HG02852 (cell line): Measurements from ENCODE around the gene ELP2.
"Not testable (repeated sequence)": the region's sequence is repeated elsewhere in the genome, so short reads cannot be mapped to it uniquely, and the experiment has no call there.

Source experiments
- ATAC-seq: cut with Tn5 transposase; IDR thresholded peaks from one replicate; pipeline ENCODE4 v1.9.1; 2021; ENCODE audit warnings: mild to moderate bottlenecking, moderate library complexity; ENCODE audit not compliant: unreplicated experiment

ELP2 gene

GRCh38 chr18:36155851-36156757, 26.4 kb downstream of the ELP2 start:
- ATAC-seq, result no peak

DNA sequence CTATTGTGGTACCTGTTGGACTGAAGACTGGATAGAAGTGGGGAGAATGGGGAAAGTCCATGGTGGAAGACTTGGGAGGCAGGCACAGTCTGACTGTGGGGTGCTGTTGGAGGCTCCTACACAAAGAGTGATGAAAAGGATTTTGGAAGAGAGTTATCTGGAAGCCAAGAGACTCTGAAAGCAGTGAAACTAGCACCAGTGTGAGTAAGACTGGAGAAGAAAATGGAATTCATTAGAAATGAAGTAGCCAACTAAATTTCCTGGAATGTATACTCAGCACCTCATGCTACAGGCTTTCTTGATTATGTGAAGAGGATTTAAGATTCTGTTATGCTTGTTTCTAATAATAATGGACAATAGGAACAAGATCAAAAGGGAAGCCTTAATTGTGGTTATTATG, 27.7 kb downstream of the ELP2 start:
- no peak for ATAC-seq

- no peak for ATAC-seq
These were observed 28.7 kb downstream of the ELP2 start for GRCh38 chr18:36158266-36158867.

- ATAC-seq, result no peak
These were observed 31.3 kb downstream of the ELP2 start for GRCh38 chr18:36160959-36161371.

DNA sequence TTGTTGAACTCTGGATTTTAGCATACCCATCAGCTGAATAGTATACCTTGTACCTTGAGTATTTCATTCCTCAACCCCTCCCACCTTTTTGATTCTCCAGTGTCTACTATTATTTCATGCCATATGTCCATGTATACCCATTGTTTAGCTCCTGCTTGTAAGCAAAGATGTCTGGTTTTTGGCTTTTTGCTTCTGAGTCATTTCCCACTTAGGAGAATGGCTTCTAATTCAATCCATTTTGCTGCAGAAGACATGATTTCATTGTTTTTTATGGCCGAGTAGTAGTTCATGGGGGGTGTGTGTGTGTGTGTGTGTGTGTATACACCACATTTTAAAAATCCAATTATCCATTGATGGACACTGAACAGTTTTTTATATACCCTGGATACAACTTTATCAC, 33.3 kb downstream of the ELP2 start:
- ATAC-seq, result no peak

GRCh38 chr18:36167692-36168218, 38.1 kb downstream of the ELP2 start:
- no peak for ATAC-seq

GRCh38 chr18:36168296-36168695, 38.6 kb downstream of the ELP2 start:
- not testable (repeated sequence) for ATAC-seq

DNA sequence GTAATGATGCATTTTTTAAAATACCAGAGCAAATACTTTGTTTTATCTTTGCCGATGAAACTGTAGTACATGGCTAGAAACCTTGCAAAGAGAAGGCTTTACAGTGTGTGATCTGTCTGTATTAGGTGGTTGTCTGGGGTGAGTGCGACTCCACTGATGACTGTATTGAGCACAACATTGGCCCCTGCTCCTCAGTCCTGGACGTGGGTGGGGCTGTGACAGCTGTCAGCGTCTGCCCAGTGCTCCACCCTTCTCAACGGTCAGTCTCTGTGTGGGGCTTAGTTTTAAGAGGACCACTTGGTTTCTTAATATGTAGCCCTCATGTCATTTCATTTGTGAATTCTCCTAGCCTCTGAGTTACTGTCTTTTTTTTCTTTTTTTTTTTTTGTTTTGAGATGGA, 40.2 kb downstream of the ELP2 start:
- no peak for ATAC-seq

DNA sequence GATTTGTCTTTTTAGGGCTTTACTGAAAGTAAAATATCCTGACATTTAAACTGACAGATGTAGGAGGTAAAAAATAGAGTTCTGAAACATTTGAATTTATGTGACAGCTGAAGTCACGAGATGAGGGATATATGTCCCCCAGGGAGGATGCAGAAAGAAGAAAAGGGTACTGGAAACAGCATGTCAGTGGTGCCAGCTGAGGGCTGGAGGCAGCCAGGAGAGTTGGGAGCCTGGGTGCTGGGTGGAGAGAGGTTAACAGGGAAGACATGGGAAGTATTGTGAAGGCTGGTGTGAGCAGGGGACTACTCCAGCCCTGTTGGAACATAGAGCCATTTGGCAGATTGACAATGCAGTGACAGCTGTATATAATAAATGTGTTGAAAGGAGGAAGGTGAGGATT, 45.8 kb downstream of the ELP2 start:
- ATAC-seq, result no peak

DNA sequence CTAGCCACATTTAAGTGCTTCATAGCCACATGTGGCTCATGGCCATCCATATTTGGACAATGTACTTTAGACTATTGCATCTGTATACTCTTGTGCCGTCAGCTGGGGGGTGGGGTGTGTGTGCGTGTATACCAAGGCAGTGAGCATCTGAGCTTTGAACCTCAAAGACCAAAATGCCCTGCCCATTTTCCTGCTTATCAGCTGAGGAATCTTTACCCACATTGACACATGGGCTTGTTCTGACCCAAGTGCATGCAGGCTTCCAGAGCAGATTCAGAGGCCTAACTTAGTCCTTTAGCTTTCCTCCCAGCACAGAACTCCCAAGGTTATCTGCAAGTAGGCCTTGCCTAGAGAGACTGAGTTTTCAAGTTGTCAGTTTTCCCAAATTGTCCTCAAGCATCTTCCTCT, 46.5 kb downstream of the ELP2 start:
- no peak for ATAC-seq

DNA sequence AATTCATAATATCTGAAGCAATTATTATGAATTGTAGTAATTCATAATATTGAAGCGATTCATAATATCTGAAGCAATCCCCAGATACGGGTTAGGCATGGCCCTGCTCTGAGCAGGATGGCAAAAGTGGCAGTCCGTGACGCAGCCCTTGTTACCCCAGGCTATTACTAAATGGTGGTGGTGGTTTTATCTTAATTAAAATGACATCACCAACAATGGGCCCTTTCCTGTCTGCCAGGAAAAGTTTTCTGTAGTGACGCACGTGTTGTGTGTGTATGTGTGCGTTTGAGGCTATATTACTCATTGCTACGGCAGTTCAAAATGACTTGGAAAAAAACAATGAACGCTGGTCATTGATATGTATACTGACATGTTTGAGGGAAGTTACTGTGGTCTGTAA, 47.0 kb downstream of the ELP2 start:
- ATAC-seq, result no peak

- no peak for ATAC-seq
These were observed 48.2 kb downstream of the ELP2 start for GRCh38 chr18:36177913-36178312.

- ATAC-seq, result peak; percentile 66
These were observed 50.1 kb downstream of the ELP2 start for GRCh38 chr18:36179562-36180355.

- ATAC-seq, result no peak
These were observed 51.7 kb downstream of the ELP2 start for GRCh38 chr18:36181441-36181840.

DNA sequence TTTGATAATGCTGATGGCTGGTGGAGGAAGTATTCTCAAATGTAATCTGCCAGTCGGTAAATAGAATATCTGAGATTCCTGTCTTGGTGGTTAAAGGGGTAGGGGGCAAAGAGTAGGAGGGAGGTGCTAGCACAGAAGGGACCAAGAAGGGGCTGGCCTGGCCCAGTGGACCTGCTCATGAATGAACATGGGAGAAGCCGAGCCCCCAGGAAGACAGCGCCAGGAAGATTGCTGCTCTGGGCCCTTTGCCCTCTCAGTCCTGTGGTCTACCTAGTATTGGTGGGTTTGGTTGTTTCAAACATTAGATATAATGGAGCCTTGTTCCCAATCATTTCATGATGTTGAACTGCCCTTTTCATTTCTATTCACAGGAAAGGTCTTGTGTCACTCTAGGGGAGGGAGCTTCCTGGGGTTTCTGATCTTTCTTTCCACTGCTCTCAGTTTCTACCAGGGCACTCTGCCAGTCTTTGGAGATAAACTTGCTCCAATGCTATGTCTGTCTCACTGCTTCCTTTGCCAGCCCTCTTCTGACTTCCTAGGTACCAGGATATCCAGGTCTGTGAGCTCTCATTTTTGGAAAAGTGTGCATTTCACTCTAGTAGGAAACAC, 52.3 kb downstream of the ELP2 start:
- ATAC-seq, result no peak

- ATAC-seq, result no peak
These were observed 53.3 kb downstream of the ELP2 start for GRCh38 chr18:36183033-36183432.

GRCh38 chr18:36183987-36184386, 54.3 kb downstream of the ELP2 start:
- no peak for ATAC-seq

DNA sequence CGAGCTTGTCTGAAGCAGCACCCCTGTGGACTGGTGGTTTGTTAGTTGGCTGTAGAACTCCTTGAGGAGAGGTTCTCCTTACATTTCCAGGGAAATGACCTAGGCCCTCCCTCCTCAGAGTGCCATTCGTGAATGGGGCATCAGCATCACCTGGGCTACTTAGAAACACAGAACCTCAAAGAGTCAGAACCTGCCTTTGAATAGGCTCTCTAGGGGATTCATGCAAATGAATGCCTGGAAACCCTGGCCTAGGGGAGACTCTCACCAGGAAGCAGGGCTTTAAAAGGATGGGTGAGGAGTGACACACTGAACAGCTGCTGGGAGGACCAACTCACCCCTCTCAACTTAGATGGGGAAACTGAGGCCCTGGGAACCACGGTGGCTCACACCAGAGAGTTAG, 55.5 kb downstream of the ELP2 start:
- no peak for ATAC-seq

- no peak for ATAC-seq
These were observed 56.3 kb downstream of the ELP2 start for GRCh38 chr18:36185901-36186460.

DNA sequence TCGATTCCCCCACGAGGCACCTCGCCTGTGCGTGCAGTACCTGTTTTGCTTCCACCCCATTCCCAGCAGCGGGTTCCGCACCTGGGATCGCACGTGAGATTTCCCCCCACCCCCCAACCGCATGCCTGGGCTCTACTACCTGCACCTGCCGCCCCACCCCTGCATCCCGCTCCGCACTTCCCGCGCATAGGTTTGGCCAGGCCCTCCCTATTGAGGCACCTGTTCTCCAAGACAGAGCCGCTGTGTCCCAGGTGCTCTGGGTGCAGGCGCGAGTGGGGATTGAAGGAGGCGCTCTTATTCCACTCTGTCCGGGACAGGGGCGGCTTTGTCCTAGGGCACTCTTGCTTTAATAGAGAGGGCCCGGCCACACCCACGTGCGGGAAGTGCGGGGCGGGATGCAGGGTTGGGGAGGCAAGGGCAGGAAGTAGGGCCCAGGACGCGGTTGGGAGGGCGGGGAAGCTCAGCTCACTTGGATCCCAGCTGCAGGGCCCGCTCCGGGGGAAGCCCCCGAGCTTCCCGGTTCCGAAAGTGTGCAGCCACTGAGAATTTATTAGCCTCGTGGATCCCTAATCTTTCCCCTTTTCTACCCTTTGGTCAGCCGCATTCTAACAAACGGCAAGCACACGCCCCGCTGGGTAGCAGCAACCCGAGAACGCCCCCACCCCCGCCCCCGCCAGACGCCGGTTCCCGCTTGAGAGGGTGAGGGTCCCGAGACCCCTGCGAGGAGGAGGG, 56.9 kb downstream of the ELP2 start:
- ATAC-seq, result peak; percentile 9
